ENCODE results near the gene CAND2.

The CAND2 gene

GRCh38 chr3:12796171-12797123, at the start of gene CAND2:
Gene CAND2 (plus strand): TSS chr3:12796680. CDS start chr3:12796721, 41 bp downstream.
- DNase-seq = peak in 40 of 56 donors; percentile 9 to 78 (median 46)

DNA sequence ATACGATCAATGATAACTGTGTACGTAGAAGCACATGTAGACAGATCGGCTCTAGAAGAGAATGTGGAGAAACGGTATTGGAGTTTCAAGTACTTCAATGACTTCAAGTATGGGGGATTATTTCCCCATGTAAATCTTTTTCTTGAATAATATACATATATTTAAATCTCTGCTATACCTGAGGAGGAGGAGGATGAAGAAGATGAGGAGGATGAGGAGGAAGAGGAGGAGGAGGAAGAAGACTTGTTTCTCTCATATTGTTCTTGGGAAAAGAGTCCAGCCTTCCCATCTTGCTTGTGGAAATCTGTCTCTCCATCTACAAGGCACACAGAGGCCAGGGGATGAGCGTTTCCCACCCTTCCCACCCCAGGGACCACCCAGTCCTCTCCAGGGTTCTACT, 48.0 kb upstream of the CAND2 start:
- DNase-seq = no peak

DNA sequence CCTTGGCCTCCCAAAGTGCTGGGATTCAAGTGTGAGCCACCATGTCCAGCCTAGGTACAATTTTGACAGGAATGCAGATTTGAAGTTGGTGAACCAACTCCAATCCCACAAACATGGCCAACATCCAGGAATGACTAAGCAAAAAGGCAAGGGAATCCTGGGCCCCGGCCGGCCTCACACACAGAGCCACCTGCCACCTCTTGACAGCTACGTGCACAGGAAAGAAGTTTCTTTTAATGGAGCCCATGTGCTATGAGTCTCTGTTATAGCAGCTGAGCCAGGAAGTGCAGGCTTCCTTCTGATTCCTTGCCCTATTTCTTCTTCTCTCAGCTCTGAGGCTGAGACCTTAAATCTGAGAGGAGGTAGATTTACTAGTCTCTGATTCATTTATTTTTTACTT, 46.3 kb upstream of the CAND2 start:
- no peak for DNase-seq

DNA sequence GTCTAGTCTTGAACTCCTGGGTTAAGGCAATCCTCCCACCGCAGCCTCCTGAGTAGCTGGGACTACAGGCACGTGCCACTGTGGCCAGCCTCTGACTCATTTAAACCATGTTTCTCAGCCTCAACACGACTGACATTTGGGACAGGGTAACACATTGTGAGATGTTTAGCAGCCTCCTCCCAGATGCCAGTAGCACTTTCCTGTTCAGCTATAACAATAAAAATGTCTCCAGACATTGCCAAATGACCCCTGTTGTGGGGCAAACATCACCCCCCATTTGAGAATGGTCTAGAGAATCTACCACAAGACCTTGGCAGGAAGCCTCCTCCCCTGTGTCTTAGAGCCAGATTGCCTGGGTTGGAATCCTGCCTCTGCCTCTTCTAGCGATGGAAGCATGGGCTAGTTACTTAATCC, 45.8 kb upstream of the CAND2 start:
- no peak for DNase-seq

GRCh38 chr3:12751571-12751970, 44.9 kb upstream of the CAND2 start:
- DNase-seq = no peak

GRCh38 chr3:12752102-12752501, 44.4 kb upstream of the CAND2 start:
- no peak for DNase-seq

DNA sequence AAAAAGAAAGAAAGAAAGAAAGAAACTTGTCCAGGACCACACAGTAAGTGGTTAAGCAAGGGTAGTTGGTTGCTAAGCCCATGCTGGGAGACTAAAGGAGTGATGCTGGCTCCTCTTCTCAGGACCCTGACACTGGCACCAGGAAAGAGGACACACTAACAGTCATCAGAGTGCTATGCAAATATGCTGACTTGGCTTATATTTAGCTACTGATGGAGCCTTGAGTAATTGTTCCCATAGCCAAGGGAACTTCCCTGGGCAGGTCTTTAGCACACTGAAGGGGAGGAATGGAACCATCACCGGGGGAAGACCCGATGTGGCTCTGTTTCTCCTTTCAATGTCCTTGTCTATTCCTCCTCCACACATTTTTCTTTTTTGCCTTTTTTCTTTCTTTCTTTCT, 43.7 kb upstream of the CAND2 start:
- DNase-seq = no peak

DNA sequence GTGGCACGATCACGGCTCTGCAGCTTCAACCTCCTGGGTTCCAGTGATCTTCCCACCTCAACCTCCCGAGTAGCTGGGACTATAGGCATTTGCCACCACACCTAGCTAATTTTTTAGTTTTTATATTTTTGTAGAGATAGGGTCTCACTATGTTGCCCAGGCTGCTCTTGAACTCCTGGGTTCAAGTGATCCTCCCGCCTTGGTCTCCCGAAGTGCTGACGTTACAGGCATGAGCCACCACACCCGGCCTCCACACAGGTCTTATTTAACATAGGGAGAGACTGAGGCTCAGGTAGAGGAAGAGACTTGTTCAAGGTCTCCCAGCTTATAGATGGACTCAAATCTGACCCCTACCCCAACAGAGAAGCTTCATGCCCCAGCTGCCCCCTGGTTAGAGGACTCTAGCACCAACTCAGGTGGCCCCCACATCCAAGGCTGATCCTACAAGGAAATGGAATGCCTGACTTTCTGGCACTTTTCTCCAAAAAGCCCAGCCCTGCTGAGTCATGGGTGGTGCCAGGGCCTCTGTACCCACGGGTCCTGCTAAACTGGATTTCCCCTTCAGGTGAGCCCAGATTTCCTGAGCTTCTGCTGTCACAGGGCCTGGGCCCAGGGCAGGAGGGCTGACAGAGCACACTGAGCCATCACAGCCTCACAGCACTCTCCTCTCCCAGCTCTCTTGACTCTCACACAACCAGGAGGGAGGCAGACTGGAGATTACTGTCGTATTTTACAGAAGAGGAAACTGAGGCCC, 43.0 kb upstream of the CAND2 start:
- DNase-seq = no peak

DNA sequence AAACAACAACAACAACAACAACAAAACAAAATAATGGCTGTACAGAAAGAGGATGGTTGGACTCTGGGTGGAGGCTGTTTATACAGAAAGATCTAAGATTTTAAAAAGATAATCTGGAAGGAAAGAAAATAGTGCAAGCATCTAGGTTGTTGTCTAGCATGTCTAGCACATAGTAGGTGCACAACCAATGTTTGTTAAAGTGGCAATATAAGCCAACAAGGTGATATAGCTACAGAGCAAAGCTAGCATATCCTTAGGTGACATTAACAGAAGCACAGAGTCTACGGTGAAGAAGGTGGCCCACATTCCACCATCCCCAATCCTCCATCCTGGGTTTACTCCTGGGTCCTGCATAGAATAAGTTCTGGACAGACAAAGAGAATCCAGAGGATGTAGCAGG, 42.2 kb upstream of the CAND2 start:
- no peak for DNase-seq

GRCh38 chr3:12755754-12756153, 40.7 kb upstream of the CAND2 start:
- no peak for DNase-seq

DNA sequence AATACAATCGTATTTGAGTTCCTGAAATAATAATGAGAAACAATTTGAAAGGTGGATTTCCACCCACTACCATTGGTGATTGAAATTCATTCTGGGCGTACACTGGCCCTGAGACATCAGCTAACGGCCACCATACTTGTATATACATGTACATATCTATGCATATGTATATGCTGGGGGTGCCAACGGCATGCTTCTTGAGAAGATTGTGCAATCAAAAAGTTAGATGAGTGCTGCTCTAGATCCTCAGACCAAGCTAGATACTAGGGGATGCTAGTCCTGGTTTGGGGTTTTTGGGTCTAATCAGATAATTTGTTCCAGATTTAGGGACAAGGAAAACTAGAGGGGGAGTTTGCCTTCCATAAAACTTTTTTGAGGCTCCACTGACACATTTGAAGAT, 40.3 kb upstream of the CAND2 start:
- DNase-seq = no peak

DNA sequence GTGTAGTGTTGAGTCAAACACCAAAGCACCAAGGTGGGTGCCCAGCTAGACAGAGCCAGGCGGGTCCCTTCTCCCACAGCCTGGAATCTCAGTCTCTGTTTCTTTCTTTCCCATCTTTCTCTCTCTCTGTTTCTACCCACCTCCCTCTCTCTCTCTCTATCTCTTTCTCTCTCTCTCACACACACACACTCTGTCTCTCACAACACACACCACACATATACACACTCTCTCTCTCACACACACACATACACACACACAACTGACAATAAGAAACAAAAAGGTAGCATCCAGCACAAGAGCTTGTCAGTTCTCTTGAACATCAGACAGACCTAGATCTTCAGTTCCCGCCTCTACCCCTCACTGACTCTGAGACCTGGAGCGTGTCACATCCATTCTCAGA, 39.8 kb upstream of the CAND2 start:
- DNase-seq = no peak

DNA sequence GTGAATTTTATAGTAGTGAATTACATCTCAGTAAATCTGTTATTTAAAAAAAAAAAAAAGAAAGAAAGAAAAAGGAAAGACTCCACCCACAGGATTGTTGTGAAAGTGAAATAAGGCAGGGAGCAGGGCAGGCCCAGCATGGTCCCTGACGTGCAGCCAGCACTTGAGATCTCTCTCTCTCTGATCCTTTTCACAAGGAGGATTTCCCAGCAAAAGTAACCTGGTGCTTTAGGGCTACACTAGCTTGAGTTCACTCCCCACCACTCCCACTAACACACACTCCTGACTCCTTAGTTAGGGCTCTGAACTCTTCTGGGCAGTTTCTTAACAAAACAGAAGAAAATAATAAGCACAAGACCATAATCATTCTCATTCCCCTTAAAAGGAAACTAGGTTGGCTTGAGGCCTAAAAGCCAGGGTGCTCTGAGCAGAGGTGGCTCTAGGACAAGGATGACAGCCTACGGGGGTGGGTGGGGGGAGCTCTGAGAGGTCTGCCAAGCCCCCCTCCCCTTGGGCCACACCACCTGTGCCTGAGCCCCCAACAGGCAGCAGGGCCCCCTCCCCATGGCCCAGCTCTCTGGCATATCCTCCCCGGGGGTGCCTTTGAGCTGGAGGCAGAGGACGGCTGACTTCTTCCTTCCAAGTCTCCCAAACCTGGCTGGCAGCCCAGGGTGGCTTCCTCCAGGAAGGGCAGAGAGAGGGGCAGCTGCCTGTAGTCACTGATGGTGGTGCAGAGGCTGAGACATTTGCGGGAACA, 38.3 kb upstream of the CAND2 start:
- no peak for DNase-seq

GRCh38 chr3:12759097-12759679, 37.3 kb upstream of the CAND2 start, which contains the start of gene TMEM40:
Gene TMEM40 (minus strand): TSS chr3:12759259. CDS start chr3:12749832, 9,427 bp downstream.
- DNase-seq = no peak

DNA sequence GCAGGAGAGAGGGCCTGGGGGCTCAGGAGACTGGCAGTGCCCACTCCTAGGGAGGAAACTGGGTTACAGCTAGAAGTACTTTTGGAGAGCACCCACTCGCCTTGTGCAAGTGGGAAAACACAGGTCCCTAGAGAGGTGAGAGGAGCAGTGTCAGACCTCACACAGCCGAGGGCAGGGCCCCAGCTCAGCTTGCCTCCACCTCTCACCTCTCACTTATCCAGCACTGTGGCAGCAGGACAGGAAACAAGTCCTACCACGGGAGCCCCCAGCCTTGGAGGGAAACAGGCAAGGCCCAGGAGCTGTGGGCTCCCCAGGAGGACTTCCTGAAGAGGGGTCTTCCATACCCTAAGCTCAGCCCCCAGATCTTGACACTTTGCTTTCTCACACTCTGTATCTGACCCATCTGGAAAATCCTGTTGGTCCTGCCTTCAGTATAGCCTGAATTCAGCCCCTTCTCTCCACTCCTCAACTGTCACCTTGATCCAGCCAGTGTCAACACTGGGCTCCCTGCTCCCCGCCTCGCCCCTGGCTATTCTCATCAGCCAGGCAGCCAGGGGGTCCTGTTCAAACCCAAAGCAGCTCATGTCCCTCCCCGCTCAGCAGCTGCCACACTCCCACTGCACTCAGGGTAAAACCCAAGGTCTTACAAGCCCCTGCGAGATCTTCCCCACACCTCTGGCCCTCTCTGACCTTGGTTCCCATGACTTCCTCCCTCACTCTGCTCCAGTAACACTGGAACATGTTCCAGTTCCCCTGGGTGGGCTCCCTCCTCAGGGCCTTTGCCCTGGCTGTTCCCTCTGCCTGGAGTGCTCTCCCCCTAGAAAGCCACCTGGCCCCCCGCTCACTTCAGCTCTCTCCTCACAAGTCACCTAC, 36.6 kb upstream of the CAND2 start:
- no peak for DNase-seq

GRCh38 chr3:12764171-12764776, 32.2 kb upstream of the CAND2 start:
- DNase-seq = no peak

DNA sequence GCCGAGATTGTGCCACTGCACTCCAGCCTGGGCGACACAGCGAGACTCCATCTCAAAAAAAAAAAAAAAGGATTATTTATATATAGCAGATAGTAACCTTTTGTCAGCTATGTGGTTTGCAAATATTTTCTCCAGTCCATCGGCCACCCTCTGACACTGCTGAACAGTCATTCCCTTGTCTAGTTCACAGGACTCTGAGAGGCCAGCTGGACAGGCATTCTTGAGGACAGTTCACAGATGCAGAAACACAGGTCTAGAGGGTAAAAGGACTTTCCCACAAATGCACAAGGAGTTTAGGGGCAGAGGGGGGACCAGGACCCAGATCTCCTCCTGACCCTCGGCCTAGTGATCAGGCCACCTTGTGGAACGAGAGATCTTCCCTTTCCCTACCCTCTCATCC, 29.9 kb upstream of the CAND2 start:
- no peak for DNase-seq

DNA sequence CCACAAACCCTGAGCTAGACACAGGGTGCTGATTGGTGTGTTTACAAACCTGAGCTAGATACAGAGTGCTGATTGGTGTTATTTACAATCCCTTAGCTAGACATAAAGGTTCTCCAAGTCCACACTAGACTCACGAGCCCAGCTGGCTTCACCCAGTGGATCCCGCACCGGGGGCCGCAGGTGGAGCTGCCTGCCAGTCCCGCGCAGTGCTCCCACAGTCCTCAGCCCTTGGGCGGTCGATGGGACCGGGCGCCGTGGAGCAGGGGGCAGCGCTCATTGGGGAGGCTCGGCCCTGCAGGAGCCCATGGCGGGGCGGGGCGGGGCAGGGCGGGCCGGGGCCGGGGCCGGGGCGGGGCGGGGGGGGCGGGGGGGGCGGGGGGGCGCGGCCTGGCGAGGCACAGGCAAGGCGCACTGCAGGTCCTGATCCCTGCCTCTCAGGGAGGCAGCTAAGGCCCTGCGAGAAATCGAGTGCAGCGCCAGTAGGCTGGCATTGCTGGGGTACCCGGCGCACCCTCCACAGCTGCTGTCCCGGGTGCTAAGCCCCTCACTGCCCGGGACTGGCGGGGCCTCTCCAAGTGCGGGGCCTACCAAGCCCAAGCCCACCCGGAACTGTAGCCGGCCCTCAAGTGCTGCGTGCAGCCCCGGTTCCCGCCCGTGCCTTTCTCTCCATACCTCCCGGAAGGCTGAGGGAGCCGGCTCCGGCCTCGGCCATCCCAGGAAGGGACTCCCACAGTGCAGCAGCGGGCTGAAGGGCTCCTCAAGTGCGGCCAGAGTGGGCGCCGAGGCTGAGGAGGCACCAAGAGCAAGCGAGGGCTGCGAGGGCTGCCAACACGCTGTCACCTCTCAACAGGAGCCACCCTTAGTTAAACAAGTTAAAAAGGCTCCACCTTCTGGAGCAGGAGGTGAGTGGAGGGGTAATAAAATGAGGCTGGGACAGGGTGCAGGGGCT, 27.6 kb upstream of the CAND2 start:
- DNase-seq = no peak

DNA sequence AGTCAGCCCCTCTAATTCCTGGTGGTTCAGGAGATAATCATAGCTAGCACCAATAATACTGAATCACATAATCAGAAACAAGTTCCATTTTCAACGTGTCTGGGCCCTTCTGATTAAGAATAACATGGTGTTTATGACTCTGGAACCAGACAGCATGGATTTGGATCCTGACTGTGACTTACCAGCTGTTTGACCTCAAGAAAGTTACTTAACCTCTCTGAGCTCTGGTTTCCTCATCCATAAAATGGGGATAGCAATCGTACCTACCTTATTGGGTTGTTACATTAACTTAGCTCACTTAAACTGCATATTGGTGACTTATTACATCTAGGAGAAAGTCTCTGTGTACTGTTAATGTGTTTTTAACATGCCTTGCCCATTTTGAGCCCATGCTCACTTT, 26.7 kb upstream of the CAND2 start:
- DNase-seq = no peak
